Progenitor cell of endocrine pancreas (in vitro differentiated cells): ENCODE results near the gene STING1. TPM values are rescaled to one million over a fixed set of nuclear protein-coding genes. Genes with fewer than 3 reads are reported as not detected.
"Not testable (repeated sequence)": the region's sequence is repeated elsewhere in the genome, so short reads cannot be mapped to it uniquely, and the experiment has no call there.

ENCODE experiments used
- DNase-seq: peaks from one replicate; pipeline ENCODE4 v3.0.0; 2021; ENCODE audit warnings: low spot score; ENCODE audit not compliant: unreplicated experiment
- H3K27ac Mint-ChIP-seq: 2 replicates; pipeline ENCODE4 v1.8.0; 2021; ENCODE audit warnings: mild to moderate bottlenecking, moderate library complexity, mixed read lengths
- H3K27me3 Mint-ChIP-seq: 2 replicates; pipeline ENCODE4 v1.8.0; 2021; ENCODE audit warnings: mixed read lengths
- H3K36me3 Mint-ChIP-seq: 2 replicates; pipeline ENCODE4 v1.8.0; 2022; ENCODE audit warnings: mixed read lengths; ENCODE audit not compliant: insufficient read depth
- H3K4me1 Mint-ChIP-seq: 2 replicates; pipeline ENCODE4 v1.8.0; 2021; ENCODE audit warnings: low read depth, mixed read lengths
- H3K4me3 Mint-ChIP-seq: 2 replicates; pipeline ENCODE4 v1.8.0; 2021; ENCODE audit warnings: low read depth, mild to moderate bottlenecking, moderate library complexity, mixed read lengths
- H3K9me3 Mint-ChIP-seq: 2 replicates; pipeline ENCODE4 v1.8.0; 2021; ENCODE audit warnings: low read depth, mixed read lengths
- long read RNA-seq: library from polyadenylated mRNA; unstranded; transcript quantifications from one replicate; pipeline ENCODE4 v2.0.0, GENCODE V29; 2020
- total RNA-seq: library from RNA; stranded (reverse); gene quantifications from 2 replicates; pipeline ENCODE4 v1.2.1, GENCODE V29; 2021
- TF ChIP-seq, protein P1 (sequence below): fragments of 200-600 bp; sonication (generic); IDR thresholded peaks from one replicate; pipeline ENCODE4 v1.5.0; 2021; ENCODE audit warnings: antibody characterized with exemption, mild to moderate bottlenecking; ENCODE audit not compliant: unreplicated experiment

STING1 gene
- total RNA-seq, result 0.53 TPM in 1 of 2 replicates, not detected in the other
- long read RNA-seq, result 0 reads

DNA sequence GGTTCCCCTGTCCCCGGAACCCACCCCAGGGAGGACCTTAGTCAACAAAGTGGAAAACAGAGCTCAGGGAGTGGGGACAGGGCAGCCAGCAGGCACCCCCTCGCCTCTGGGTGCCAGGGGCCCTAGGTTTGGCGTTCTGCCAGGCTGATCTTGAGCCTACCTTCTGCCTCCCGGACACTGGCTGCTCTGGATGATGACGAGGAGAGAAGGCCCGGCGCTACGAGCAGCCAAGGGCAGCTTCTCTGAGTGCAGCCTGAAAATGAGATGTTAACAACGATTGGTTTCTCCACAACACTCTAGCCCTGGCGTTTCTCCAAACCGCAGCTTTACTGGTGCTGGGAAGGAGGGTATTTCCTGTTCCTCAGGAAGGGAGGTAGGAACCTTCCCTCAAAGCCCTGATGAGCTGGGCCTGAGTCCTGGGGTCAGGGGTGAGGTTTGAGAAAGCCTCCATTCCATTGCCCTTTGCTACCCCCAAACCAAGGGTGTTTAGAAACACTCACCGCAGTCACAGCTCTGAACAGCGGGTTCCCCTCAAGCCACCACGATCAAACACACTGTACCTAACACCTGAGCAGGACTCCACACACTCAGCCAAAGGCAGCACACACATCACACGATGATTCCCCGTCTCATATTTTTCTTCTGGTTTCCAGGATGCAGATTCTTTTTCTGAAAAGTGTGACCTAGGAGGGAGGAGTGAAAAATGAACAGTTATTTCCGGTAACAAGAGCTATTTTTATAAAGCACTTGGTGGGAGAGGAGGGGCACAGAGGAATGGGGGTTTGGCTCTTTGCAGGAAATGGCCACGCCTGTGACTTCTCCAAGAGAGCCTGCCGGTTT lies at the start of gene STING1:
Gene STING1, minus strand, starts transcription at position 709 of the 840 bp plus-strand sequence. CDS start 1,054 bp downstream, outside the sequence.
- Mint-ChIP-seq H3K27ac (no peak within 1 kb of the TSS), H3K4me3 (no peak within 1 kb of the TSS)

DNA sequence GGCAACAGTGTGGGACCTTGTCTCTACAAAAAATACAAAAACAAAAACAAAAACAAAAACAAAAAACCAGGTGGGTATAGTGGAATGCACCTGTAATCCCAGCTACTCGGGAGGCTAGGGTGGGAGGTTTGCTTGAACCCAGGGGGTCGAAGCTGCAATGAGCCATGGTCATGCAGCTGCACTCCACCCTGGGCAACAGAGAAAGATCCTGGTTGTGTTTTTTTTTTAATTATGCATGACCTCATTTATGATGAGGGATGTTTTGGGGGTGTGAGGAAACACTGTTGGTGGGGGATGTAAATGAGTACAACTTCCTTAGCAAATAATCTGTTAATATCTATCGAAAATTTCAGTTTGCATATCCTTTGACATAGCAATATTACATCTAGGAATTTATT lies 49.2 kb upstream of the STING1 start:
- Mint-ChIP-seq H3K4me3 (no peak overlapping the region), H3K9me3 (no peaks in the 10 kb centered on the region)
- TF ChIP-seq, protein P1, sequence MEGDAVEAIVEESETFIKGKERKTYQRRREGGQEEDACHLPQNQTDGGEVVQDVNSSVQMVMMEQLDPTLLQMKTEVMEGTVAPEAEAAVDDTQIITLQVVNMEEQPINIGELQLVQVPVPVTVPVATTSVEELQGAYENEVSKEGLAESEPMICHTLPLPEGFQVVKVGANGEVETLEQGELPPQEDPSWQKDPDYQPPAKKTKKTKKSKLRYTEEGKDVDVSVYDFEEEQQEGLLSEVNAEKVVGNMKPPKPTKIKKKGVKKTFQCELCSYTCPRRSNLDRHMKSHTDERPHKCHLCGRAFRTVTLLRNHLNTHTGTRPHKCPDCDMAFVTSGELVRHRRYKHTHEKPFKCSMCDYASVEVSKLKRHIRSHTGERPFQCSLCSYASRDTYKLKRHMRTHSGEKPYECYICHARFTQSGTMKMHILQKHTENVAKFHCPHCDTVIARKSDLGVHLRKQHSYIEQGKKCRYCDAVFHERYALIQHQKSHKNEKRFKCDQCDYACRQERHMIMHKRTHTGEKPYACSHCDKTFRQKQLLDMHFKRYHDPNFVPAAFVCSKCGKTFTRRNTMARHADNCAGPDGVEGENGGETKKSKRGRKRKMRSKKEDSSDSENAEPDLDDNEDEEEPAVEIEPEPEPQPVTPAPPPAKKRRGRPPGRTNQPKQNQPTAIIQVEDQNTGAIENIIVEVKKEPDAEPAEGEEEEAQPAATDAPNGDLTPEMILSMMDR, result no peak

More for the DNA sequence above, at the start of gene STING1:
- Mint-ChIP-seq H3K27me3 (peaks cover 4% of the 10 kb centered on the region), H3K9me3 (no peaks in the 10 kb centered on the region), H3K36me3 (no peaks in the 10 kb centered on the region), H3K4me1 (no peaks in the 10 kb centered on the region)
- TF ChIP-seq, protein P1, result no peak
- no peak for DNase-seq

DNA sequence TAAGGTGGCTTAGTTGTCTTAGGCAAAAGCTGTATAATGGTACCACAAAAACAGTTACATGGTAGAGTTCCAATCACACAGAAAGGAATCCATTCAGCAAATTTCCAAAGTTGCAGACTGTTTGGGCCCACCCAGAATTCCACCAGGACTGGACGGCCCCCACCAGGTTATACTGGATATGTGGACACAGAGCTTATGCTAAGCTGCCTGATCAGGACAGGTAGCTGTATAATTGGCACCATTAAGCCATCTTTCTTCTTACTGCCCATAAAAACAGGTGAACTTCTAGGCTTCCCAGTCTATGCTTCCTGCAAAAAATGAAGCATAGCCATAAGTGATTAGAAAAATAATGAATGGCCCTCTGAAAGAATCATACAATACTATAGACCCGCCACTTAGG lies 47.5 kb upstream of the STING1 start:
- not testable (repeated sequence) for H3K4me1 Mint-ChIP-seq, DNase-seq, H3K9me3 Mint-ChIP-seq, H3K4me3 Mint-ChIP-seq, H3K36me3 Mint-ChIP-seq, H3K27ac Mint-ChIP-seq
- H3K27me3 Mint-ChIP-seq, result peaks cover 12% of the 10 kb centered on the region

More for the DNA sequence above, 49.2 kb upstream of the STING1 start:
- no peak overlapping the region for H3K27ac Mint-ChIP-seq
- H3K4me1 Mint-ChIP-seq, result no peaks in the 10 kb centered on the region
- no peaks in the 10 kb centered on the region for H3K36me3 Mint-ChIP-seq
- DNase-seq, result no peak
- peaks cover under 1% of the 10 kb centered on the region for H3K27me3 Mint-ChIP-seq

DNA sequence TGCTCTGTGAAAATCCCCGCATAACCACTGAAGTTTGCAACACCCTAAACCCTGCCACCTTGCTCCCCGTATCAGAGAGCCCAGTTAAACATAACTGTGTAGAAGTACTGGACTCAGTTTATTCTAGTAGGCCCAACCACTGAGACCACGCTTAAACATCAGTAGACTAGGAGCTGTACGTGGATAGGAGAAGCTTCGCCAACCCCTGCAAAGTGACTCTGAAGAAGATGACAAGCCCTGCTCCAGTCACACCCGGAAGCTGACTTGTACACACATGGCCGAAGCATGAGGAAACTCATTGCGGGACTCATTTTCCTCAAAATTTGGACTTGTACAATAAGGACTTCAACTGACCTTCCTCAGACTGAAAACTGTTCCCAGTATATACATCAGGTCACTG lies 46.1 kb upstream of the STING1 start:
- not testable (repeated sequence) for H3K4me1 Mint-ChIP-seq, H3K27ac Mint-ChIP-seq, H3K36me3 Mint-ChIP-seq, DNase-seq, H3K4me3 Mint-ChIP-seq, H3K9me3 Mint-ChIP-seq
- peaks cover 12% of the 10 kb centered on the region for H3K27me3 Mint-ChIP-seq

DNA sequence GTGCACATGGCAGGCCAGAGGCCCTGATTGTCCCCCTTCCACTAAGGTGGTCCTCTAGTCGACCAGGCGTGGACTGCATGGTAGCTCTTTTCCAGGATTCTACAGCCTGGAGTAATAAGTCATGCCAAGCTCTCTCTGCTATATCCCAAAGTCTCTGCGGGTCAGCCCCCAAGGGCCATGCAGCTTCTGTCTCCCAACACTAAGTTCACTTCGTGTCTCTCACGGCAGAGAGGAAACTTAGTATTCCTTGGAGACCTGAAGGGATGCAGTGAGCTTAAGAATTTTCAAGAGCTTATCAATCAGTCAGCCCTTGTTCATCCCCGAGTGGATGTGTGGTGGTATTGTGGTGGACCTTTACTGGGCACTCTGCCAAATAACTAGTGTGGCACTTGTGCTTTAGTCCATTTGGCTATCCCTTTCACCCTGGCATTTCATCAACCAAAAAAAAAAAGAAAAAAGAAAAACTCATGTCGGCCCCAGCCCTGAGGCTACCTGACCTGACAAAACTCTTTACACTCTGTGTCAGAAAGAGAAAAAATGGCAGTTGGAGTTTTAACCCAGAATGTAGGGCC lies 45.4 kb upstream of the STING1 start:
- peaks cover 12% of the 10 kb centered on the region for H3K27me3 Mint-ChIP-seq
- H3K4me1 Mint-ChIP-seq, H3K4me3 Mint-ChIP-seq, DNase-seq, H3K9me3 Mint-ChIP-seq, H3K27ac Mint-ChIP-seq, H3K36me3 Mint-ChIP-seq: not testable (repeated sequence)

DNA sequence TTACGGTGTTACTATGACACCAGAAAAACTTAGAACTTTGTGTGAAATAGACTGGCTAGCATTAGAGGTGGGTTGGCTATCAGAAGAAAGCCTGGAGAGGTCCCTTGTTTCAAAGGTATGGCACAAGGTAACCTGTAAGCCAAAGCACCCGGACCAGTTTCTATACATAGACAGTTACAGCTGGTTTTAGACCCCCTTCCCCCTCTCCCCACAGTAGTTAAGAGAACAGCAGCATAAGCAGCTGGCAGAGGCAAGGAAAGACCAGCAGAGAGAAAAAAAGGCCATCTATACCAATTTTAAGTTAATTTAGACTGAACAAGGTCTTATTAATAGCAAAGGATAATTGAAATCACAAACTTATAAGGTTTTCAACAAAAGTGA lies 44.5 kb upstream of the STING1 start:
- H3K9me3 Mint-ChIP-seq, DNase-seq, H3K4me1 Mint-ChIP-seq, H3K27ac Mint-ChIP-seq, H3K4me3 Mint-ChIP-seq, H3K36me3 Mint-ChIP-seq: not testable (repeated sequence)
- H3K27me3 Mint-ChIP-seq, result peaks cover 12% of the 10 kb centered on the region

DNA sequence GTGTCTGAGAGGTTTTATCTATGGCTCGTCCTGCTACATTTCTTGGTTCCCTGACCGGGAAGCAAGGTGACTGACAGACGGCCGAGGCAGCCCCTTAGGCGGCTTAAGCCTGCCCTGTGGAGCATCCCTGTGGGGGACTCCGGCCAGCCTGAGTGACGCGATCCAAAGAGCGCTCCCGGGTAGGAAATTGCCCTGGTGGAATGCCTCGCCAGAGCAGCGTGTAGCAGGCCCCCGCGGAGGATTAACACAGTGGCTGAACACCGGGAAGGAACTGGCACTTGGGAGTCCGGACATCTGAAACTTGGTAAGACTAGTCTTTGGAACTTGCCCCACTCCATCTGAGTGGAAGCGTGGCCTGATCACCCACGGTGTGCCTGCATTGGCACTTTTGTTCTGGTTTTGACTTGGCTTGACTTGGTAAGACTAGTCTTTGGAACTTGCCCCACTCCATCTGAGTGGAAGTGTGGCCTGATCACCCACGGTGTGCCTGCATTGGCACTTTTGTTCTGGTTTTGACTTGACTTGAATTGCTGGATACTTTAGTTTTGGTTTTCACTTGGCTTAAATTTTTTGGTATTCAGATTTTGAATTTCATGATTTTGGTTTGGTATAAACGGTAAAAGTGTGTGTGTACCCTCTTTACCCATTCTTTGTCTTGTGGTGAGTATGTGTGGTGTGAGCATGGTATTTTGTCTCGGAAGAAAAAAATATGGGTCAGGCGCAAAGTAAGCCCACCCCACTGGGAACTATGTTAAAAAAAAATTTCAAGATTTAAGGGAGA lies 43.9 kb upstream of the STING1 start:
- not testable (repeated sequence) for H3K4me3 Mint-ChIP-seq, H3K4me1 Mint-ChIP-seq, H3K36me3 Mint-ChIP-seq, H3K27ac Mint-ChIP-seq, DNase-seq, H3K9me3 Mint-ChIP-seq
- H3K27me3 Mint-ChIP-seq, result peaks cover 12% of the 10 kb centered on the region

DNA sequence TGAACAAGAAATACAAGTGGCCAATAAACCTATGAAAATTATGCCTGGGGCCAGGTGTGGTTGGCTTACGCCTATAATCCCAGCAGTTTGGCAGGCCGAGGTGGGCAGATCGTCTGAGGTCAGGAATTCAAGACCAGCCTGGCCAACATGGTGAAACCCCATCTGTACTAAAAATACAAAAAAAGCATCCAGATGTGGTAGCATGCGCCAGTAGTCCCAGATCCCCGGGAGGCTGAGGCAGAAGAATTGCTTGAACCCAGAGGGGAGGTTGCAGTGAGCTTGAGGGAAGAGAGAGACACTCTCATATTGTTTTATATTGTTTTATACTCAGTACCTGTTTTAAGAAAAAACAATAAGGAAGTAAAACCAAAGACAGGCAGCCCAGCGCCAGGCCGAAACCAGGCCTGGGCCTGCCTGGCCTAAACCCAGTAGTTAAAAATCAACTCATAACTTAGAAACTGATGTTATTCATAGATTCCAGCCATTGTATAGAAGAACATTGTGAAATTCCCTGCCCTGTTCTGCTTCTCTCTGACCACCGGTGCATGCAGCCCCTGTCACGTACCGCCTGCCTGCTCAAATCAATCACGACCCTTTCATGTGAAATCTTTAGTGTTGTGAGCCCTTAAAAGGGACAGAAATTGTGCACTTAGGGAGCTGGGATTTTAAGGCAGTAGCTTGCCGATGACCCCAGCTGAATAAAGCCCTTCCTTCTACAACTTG lies 43.2 kb upstream of the STING1 start:
- H3K9me3 Mint-ChIP-seq, H3K36me3 Mint-ChIP-seq, DNase-seq, H3K4me3 Mint-ChIP-seq, H3K4me1 Mint-ChIP-seq: not testable (repeated sequence)
- peak overlapping the region; percentile 51 for H3K27ac Mint-ChIP-seq
- H3K27me3 Mint-ChIP-seq, result peaks cover 12% of the 10 kb centered on the region
